ENCODE results near the gene CTTNBP2. TPM values are rescaled to one million over a fixed set of nuclear protein-coding genes. Genes with fewer than 3 reads are reported as not detected.

The CTTNBP2 gene
- polyA plus RNA-seq (ENCODE audit: insufficient read length in 4 of 4) = 10 to 100 TPM; 24.5 to 32.1 (median 28.5) TPM

GRCh38 chr7:117873310-117874190, at the start of gene CTTNBP2:
Gene CTTNBP2 (minus strand): TSS chr7:117873441. CDS start chr7:117873415, 26 bp downstream.
- peak in 2 of 4 donors; percentile 45 to 48 for DNase-seq (ENCODE audit: low read depth in 4 of 4, low spot score in 3 of 4)

- no peak for DNase-seq (ENCODE audit: low read depth in 4 of 4, low spot score in 3 of 4)
Measured at GRCh38 chr7:117916309-117916708, 43.1 kb upstream of the CTTNBP2 start.

GRCh38 chr7:117912421-117912820, 39.2 kb upstream of the CTTNBP2 start:
- no peak for DNase-seq (ENCODE audit: low read depth in 4 of 4, low spot score in 3 of 4)

- no peak for DNase-seq (ENCODE audit: low read depth in 4 of 4, low spot score in 3 of 4)
Measured at GRCh38 chr7:117908031-117908795, 35.0 kb upstream of the CTTNBP2 start.

DNA sequence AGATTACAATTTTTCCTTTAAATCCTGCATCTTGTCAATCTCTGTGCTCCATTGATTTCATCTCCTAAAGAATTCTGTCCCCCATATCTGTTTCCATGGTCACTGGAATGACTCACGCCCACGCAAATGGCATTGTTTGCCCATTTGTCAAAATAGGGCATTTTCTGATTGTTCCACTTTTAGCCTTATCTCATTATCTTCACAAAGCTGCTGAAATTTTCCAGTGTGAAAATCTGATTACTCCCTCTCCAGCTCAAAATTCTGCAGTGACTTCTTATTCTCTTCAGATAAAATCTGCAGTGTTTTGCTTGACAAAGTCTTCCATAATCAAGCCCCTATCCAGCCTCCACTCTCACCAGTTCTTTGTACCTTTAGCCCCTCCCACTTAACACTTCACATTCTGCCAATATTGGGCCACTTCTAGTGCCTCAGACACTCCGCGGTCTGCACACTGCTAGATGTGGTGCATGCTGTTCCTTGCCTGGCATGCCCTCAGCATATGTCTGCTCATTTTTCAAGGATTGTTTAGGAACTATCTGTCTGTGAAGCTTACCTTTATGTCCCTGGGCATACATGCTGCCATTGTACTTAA, 33.9 kb upstream of the CTTNBP2 start:
- no peak for DNase-seq (ENCODE audit: low read depth in 4 of 4, low spot score in 3 of 4)

- no peak for DNase-seq (ENCODE audit: low read depth in 4 of 4, low spot score in 3 of 4)
Measured at GRCh38 chr7:117902314-117902889, 29.2 kb upstream of the CTTNBP2 start.

- DNase-seq (ENCODE audit: low read depth in 4 of 4, low spot score in 3 of 4) = no peak
Measured at GRCh38 chr7:117901089-117901797, 28.0 kb upstream of the CTTNBP2 start.

GRCh38 chr7:117896339-117896738, 23.1 kb upstream of the CTTNBP2 start:
- DNase-seq (ENCODE audit: low read depth in 4 of 4, low spot score in 3 of 4) = no peak

DNA sequence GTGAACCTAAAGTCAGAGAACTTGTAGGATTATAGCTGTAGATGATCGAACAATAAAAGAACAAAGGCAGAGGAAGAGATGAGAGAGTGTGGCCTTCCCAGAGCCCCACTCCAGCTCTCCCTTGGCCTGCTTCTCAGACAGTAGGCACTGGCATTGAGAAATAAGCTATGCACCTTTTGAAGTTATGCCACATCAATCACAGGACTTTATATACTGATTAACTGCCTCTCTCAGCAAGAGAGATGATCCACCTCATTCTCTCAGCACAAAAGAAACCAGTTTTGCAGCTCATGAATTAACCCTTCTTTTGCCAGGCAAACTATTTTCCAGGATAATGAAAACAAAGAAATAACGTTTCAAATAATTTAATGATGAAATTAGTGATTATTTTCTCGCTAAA, 22.0 kb upstream of the CTTNBP2 start:
- DNase-seq (ENCODE audit: low read depth in 4 of 4, low spot score in 3 of 4) = no peak

DNA sequence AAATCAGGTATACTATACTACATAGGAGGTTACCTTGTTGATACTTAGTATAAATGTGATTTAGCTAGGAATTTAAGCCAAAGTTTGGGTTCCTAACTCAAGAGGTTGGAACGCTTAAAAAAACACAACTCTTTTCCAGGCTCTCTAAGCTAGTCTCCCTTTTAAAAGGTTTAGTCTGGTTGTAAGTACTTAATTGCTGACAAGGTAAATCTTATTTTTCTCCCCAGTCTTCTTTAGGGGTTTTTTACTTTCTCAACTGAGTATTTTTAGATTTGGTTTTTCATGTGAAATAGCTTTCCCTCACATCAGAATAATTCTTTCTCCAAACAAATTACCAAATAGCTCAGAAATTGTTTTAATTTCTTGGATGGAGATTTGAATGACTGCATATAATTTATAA, 20.8 kb upstream of the CTTNBP2 start:
- no peak for DNase-seq (ENCODE audit: low read depth in 4 of 4, low spot score in 3 of 4)

- DNase-seq (ENCODE audit: low read depth in 4 of 4, low spot score in 3 of 4) = no peak
Measured at GRCh38 chr7:117892821-117893220, 19.6 kb upstream of the CTTNBP2 start.

- no peak for DNase-seq (ENCODE audit: low read depth in 4 of 4, low spot score in 3 of 4)
Measured at GRCh38 chr7:117889611-117890010, 16.4 kb upstream of the CTTNBP2 start.

DNA sequence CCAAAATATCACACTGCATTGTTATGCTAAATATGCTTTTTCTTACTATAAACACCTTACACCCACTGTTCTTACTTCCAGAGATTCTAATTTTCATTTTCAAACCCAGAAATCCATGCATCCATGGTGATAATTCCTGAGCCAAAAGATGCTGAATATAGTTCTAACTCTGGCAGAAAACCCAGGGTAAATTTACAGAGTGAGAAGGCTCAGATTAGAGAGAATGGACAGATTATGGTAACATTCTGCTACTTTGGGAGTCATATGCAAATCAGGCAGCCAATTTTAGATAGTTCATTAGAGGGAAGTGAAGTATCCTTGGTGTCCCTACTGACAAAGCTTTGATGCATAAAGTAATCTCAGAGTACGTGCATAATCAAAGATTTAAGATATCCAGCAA, 15.4 kb upstream of the CTTNBP2 start:
- DNase-seq (ENCODE audit: low read depth in 4 of 4, low spot score in 3 of 4) = no peak

GRCh38 chr7:117882594-117882993, 9.4 kb upstream of the CTTNBP2 start:
- no peak for DNase-seq (ENCODE audit: low read depth in 4 of 4, low spot score in 3 of 4)

DNA sequence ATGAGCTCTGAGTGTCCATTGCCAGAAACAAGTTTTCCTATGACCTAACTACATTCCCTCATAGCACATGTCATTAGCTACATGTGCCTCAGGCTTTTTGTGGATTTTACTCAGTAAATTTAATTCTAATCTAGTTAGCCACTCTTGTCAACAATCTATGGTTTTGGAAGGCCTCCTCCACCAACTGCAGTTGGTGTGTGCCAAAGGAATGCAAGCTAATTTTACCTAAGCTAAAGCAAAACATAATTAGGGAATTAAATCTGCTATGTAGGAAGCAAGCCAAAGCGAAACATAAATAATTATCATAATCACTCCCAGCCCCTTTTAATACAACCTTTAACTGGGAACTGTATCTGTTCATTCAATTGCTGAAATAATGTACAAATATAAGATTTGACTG, 3.5 kb upstream of the CTTNBP2 start:
- DNase-seq (ENCODE audit: low read depth in 4 of 4, low spot score in 3 of 4) = no peak

GRCh38 chr7:117875566-117875965, 2.3 kb upstream of the CTTNBP2 start:
- no peak for DNase-seq (ENCODE audit: low read depth in 4 of 4, low spot score in 3 of 4)

DNA sequence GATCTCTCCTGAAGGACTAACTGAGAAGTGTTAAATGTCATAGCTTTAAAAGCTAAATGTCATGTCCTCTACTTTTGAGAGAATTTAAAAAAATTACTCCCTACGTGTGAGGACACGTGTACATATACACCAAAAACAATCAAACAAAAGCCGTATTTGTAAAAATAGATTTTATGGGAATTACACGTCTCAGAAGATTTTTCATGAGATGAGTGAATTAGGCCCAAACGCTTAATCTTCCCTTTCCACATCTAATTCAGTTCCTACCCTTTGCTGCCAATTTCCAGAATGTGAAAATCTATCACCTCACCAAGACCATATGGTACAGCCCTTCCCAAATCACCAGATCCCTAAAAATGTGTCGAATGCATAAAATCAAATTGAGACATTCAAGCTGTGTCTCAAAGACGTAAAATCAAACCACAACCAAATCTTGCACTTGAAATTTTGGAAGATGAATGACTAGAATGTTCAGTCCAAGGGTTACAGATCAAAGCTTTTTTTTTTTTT, 1.0 kb upstream of the CTTNBP2 start:
- DNase-seq (ENCODE audit: low read depth in 4 of 4, low spot score in 3 of 4) = no peak

DNA sequence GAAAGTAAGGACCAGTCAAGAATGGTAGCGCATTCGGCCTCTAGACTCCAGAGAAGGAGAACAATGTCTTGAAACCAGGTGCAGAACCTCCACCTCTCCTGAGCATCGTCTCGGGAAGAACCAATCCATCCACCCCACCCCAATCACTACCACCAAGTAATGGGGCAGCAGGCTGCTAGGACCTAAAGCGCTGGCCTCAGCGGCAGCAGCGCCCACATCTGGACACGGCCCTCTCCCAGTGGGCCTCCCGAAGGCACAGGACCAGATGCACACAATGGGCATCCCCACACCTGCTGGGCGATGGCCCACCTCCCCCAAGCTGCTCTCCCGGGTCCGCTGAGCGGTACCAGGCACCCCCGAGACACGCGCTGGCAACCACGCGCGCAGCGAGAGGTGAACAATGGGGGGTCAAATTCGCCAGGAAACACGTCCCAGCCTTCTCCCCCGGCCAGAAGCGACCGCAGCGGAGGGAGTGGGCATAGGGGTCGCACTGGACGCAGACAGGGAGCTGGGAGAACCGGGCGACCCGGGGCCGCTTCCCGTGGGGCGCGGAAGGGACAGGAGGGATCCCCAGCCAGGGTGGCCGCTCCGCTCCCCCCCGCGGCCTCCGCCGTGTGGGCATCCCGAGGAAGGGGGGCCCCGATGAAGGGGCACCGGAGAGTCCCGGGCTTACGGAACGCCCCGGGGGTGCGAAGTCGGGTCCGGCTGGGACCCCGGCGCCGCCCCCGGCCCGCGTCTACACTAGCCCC, 506 bp downstream of the CTTNBP2 start:
- peak in 2 of 4 donors; percentile 22 to 31 for DNase-seq (ENCODE audit: low read depth in 4 of 4, low spot score in 3 of 4)

DNA sequence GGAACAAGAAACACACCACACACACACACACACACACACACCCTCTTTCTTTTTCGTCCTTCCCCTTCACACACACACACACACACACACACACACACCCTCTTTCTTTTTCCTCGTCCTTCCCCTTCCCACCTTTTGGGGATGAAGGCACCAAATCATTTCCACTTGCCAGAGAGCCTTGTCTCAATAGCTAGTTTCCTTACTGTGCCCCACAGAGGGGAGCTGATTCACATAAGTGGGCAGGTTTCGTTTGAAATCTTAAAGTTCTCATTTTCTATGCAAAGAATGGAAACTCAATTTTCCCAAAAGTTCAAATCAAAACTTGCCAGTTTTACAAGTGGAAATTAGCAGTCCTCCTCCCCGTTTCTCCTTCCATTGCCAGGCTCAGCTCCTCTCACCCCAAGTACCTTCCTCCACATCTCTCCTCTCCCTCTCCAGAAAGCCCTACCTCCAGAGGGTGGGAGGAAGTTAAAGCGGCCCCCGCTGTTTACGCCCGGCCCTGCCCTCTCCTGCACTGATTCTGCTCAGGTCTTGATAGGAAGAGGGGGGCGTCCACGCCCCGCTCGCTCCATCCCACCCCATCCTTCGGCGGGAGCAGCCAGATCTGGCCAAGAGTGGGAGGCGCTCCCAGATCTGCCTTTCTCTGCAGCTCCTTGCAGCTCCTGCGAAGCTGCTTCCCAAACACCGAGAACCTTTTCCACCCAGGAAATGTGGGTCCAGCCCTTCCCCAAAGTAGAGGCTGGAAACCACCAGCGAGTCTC, 1.3 kb downstream of the CTTNBP2 start:
- DNase-seq (ENCODE audit: low read depth in 4 of 4, low spot score in 3 of 4) = peak in 1 of 4 donors; percentile 31
